Measurements from ENCODE around the gene TFCP2.

TFCP2 gene

DNA sequence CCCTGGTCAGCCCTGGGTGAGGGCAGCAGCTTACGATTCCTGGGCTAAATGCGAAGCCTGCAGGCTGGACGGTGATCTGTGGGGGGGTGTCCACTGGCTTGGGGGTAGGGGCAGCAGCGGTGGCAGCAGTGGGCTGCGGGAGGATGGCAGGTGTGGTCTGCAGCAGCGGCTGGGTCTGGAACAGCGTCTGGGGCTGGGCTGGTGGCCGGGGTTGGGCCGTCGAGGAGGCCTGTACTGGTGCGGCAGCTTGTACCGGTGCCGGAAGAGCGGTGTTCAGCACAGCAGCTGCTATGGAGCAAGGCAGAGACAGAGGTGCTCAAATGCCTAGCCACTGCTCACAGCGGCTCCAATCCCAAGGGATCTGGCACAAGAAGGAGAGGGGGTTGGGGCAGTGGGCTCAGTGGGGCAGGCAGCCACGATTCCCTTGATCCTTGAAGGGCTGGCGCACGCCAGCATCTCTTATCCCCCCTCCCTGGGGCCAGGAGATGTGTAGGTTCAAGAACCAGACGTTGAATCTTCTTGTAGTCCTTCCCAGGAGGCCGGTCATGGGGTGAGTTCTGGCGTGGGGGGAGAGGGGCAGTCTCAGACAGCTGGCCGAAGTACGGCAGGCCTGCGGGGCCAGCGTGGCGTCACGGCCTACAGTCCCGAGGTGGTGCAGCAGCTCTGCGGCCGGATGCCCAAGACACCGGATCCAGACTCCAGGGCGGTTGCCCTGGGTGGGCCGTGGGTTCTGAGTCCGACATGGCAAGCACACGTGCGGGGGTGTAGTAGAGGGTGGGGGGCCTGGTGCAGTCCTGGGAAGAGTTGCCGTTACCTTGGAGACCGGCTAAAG is 25.0 kb upstream of the TFCP2 start:
- no peak for DNase-seq (ENCODE audit: low spot score)

GRCh38 chr12:51196547-51196946 is 23.6 kb upstream of the TFCP2 start:
- DNase-seq (ENCODE audit: low spot score), result no peak

- DNase-seq (ENCODE audit: low spot score), result no peak
These were observed 22.9 kb upstream of the TFCP2 start for GRCh38 chr12:51195841-51196240.

- no peak for DNase-seq (ENCODE audit: low spot score)
These were observed 19.3 kb upstream of the TFCP2 start for GRCh38 chr12:51192284-51192671.

DNA sequence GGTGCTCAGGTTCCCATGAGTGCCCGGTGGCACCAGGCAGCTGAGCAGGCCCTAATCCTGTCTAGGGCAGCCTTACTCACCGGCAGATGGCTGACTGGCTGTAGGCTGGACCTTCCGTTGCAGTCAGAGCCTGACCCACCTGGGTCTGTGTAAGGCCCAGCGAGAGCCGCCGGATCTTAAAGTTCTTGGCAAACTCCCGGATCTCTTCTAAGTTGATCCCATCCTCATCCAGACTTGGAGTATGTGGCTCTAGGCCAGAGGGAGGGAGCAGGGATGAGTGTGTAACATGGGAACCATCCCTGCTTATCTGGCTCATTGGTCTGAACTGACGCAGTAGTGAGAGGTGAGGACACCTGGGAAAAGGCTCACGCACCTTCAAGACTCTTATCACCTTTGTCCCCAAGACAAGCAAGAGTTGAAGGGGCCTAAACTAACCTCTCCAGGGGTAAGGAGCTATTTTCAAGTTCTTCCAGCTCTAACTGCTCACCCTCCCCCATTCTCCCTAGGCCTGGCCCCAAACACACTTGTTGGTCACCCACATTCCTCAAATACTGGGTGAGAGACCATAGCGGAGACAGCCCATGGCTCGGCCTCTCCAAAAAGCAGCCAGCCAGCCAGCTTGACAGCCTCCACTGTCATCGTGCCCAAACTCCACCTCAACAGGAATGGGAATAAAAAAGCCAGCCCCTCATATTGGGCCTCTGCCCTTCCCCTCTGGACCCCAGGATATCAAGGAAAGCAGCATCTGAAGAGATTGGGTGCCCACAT is 18.8 kb upstream of the TFCP2 start:
- no peak for DNase-seq (ENCODE audit: low spot score)

GRCh38 chr12:51190820-51191219 is 17.9 kb upstream of the TFCP2 start:
- DNase-seq (ENCODE audit: low spot score), result no peak

DNA sequence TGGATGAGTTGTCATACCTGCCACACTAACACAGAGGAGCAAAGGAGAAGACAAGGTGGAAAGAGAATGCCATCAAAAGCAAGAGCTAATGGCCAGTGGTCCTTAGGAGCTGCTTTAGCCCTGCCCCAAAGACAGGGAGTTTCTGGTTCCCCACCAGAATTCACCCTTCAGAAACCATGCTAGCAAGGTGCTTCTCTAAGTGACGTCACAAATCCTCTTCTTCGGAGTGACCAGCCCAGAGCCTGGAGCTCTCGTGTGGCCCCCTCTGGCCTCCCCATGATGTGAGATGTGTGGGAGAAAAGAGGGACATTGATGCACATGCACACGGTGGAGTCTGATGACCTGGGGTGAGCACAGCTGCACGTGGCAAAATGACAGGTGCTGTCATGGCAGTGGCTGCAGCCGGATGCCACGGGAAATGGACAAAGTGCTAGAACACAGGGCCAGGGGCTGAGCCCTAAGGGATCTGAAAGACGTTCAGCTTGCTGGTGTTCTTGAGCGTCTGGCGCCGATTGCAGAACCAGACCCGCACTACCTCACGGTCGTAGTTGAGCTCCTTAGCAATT is 16.9 kb upstream of the TFCP2 start:
- no peak for DNase-seq (ENCODE audit: low spot score)

DNA sequence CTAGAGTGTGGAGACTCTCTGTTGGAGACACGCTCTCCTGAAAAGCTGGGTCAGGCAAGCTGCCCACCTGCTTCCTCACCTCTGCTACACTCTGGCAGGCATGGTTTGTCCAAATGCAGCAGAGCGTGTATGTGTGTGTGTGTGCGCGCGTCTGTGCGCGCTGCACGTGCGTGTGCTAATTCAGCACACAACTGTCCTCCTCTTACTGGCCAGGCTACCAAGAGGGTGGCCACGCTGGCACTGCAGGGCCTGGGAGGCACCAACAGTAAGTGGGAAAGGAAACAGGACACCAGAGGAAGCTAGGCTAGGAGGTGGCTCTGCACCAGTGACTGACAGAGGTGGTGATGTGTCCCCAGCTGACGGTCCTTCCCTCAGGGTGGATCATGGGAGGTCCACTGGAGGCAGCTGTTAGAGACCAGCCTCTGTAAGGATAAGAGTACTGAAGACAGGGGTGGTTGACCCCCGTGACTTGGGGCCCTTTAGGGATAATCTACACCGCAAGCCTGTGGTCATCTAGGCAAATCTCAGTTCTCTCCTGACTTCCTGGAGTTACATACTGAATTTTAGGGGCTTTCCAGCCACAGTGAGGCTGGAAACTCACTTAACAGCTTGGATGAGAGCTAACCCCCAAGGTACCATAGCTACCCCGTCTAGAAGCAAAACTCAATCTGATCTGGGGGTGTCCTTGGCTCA is 15.6 kb upstream of the TFCP2 start:
- no peak for DNase-seq (ENCODE audit: low spot score)

DNA sequence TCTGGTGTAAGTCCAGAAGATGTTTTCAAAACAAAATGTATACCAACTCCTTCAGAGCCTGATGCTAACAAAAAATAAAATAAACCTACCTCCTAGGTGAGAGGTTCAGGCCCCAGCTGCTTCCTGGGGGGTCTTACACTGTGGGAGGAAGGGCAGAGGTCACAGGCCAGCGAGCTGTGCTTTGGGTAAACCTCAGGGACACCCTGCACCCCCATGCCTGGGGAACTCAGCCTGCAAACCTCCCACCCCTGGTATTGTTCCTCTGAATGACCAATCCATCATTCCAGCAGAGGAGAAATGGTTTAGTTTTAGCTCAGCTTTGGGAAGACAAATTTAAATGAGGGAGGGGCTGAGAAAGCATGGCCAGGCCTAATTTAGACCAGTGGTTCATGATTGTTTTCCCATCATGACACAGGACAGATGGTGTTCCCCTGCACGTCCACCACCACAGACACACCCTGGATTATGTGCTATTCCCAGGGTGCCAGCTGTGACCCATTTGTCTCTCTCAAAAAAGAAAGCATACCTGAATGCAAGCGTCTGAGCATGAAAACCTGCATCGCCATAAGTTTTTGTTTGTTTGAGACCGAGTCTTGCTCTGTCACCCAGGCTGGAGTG is 14.5 kb upstream of the TFCP2 start:
- DNase-seq (ENCODE audit: low spot score), result no peak

DNA sequence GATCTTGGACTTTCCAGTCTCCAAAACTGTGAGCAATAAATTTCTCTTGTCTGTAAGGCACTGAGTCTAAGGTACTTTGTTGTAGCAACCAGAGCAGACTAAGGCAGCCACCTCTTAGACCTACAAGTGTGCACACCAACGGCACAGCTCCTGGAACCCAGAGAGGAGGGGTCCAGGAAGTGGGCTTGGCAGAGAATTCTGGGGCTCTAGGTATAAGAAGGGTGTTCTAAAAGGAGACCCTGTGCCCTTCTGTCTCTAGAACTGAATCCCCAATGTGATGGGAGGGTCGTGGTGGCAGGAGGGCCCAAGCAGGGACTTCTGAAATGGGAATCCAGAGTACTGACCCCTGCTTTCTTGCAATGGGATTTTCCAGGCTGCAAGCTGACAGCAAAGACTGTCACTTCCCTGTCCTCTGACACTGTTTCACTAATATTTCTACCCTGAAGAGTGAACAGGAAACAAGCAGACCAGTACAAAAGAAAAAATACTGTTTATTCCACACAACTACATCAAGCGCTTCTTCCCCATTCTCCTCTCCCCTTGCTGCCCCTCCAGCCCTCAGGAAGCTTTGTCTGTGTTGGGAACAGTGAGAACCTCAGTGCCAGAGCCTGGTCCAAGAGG is 13.6 kb upstream of the TFCP2 start:
- DNase-seq (ENCODE audit: low spot score), result no peak

DNA sequence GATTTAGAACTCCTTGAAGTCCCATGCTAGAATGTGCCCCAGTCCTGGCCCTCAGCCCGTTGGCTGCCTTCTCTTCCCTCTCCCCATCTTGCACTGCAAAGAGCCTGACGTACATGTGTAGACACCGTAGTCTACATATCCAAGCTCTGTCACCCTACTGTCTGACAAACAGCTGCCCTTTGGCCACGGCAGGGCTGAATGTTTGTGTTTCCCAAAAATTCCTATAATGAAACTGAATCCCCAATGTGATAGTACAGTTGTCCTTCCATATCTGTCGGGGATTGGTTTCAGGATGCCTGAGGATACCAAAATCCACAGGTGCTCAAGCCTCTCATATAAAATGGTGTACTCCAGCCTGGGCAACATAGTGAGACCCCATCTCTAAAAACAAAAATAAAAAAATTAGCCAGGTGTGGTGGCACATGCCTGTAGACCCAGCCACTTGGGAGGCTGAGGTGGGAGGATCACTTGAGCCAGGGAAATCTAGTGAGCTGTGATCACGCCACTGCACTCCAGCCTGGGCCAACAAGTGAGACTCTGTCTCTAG is 12.3 kb upstream of the TFCP2 start:
- no peak for DNase-seq (ENCODE audit: low spot score)

DNA sequence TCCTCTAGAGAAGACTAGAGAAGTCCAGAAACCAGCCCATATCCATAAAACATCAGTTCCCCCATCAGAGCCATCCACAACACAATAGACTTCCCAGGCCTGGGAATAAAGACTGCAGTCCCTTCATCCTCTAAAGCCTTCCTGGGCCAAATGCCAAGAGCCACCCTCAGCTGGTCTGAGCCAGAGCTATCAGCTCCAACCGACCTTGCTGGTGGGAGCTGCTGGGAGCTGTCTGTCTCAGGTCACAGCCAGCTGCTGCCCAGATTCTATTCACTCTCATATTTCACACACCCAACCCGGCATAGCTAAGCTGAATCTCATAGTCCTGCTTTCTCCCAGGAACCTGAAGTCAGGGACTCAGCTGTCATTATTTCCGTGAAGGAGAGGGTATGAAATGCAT is 10.9 kb upstream of the TFCP2 start:
- DNase-seq (ENCODE audit: low spot score), result peak; percentile 34

GRCh38 chr12:51183349-51183748 is 10.4 kb upstream of the TFCP2 start:
- no peak for DNase-seq (ENCODE audit: low spot score)

DNA sequence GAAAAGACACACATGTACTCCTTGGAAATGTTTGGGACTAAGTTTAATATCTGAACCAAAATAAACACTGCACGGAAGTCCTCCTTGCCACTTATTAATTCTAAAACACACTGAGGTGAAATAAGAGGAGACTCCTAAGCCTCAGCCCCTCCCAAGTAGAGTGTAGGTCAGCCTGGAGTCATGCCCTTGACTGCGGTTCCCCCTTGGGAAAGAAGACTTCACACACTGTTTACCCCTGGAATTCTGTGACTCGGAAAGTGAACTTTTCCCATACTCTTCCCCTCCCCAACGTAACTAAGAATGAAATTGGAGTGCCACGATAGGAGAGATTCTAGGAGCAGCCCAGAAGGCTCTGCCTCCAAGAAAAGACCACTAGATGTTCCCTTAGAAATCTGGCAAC is 8.6 kb upstream of the TFCP2 start:
- no peak for DNase-seq (ENCODE audit: low spot score)

GRCh38 chr12:51177897-51178296 is 5.0 kb upstream of the TFCP2 start:
- DNase-seq (ENCODE audit: low spot score), result no peak

DNA sequence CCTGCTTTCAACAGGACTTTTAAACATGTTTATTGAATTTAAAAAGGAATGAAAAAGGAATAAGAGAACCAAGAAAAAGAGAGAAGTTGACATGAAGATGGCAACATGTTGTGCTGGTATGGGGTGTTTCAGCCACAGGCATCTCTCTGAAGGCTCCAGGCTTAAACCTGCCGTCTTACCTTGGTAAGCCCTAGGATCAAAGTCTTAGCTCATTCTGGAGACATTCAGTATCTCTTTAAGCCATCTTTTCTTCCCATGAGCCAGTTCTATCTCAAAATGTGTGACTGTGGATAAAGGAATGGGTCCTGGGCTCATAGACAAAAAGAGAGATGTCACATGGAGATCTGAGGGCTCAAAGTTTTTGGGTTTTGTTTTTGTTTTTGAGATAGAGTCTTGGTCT is 1.6 kb upstream of the TFCP2 start:
- no peak for DNase-seq (ENCODE audit: low spot score)

DNA sequence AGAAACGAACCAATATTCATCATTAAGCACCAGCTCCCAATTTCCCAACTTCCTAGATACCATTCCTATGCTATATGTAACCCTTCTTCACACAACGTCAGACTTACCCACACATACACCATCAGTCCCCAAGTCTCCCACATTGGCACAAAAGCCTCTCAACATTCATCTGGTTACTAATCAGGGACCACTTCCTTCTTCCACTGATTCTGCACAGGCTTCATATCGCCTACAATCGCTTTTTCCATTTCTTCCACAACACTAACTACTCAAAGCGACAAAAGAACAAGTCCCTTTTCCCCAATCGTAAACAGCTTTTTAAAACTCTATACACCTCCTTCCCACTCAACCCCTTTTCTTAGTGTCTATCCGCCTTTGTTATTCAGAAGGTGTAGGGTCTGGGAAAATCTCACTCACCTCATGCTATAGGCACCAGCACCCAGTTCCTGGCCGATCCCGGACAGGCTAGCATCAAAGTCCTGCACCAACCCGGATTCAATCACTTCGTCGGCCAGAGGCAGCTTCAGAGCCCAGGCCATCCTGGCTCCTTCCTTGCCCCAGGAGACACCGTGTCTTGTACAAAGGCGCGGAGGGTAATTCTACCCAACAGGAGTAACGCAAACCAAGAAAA is 936 bp downstream of the TFCP2 start:
- peak; percentile 7 for DNase-seq (ENCODE audit: low spot score)

GRCh38 chr12:51163795-51164194 is 9.1 kb downstream of the TFCP2 start:
- no peak for DNase-seq (ENCODE audit: low spot score)

DNA sequence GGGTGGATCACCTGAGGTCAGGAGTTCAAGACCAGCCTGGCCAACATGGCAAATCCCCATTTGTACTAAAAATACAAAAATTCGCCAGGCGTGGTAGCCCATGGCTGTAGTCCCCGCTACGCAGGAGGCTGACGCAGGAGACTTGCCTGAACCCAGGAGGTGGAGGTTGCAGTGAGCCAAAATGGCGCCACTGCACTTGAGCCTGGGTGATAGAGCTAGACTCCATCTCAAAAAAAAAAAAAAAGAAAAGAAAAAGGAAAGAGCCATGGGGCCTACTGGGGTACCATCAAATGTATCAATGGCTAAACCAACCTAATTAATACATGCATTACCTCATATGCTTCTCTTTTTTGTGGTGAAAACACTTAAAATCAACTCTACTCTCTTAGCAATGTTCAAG is 10.7 kb downstream of the TFCP2 start:
- DNase-seq (ENCODE audit: low spot score), result no peak

DNA sequence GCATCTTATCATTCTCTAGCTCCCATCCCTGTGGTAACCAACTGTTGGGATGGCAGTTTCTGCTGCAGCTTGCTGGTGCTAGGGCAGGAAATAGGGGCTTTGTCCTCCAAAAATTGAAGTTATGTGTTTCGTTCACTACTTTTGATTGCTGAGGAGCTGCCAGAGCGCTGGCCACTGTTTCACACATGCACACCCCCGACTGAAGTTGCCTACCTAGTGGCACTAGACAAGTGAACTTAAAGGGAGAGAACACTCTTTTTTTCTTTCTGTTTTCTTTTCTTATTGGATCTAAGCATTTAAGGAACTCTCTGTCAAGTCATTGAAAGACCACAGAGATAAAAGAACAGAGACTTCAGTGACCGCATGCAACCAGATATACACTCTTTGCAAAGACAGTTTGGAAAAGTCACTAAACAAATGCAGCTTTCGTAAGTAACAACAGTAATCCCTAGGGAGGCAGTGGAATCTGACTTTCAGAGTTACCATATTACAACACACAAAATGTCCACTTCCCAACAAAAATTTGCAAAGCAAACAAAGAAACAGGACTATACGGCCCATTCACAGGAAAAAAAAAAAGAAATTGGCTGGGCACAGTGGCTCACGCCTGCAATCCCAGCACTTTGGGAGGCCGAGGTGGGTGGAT is 12.0 kb downstream of the TFCP2 start:
- DNase-seq (ENCODE audit: low spot score), result no peak

Measured in putamen (tissue), 1 donor.